GM21786 (cell line): ENCODE measurements around the gene PDIA6.
"Not testable (repeated sequence)": the region's sequence is repeated elsewhere in the genome, so short reads cannot be mapped to it uniquely, and the experiment has no call there.

Source experiments
- ATAC-seq: cut with Tn5 transposase; IDR thresholded peaks from one replicate; pipeline ENCODE4 v1.9.1; 2021; ENCODE audit not compliant: unreplicated experiment

PDIA6 gene

GRCh38 chr2:10783421-10783820 is 29.2 kb downstream of the PDIA6 start:
- no peak for ATAC-seq

DNA sequence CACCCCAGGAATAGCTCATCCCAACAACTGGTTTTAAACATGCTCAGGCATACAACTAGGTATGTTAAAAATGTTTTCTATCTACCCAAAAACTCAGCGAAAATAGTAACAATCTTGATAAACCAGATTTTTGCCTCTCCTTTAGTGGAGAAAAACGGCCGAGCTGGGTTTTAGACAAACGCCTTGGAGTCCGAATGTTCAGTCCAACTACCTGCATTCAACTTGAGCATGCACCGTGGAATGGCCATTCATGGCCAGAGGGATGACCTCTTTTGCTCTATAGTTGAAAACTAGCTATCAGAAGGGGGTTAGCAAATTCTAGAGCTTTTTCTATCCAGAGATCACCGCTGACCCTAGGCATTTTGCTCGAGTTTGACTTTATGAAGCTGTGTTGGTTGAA is 30.8 kb downstream of the PDIA6 start:
- no peak for ATAC-seq

GRCh38 chr2:10780821-10781220 is 31.8 kb downstream of the PDIA6 start:
- not testable (repeated sequence) for ATAC-seq

DNA sequence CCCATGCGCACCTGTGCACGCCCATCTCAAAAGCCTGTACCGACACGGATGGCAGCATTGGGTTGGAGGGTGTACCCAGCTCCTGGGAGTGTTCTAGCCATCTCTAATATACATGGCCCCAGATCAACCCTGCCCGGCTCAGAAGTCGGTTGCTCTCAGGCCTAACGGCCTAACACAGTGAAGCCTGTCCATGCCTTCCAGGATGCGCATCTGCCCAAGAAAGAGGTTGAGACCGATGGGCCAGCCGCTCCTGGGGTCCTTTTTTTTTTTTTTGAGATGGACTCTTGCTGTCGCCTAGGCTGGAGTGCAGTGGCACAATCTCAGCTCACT is 32.1 kb downstream of the PDIA6 start:
- no peak for ATAC-seq

GRCh38 chr2:10779776-10780490 is 32.7 kb downstream of the PDIA6 start:
- ATAC-seq, result no peak

GRCh38 chr2:10778724-10779115 is 33.9 kb downstream of the PDIA6 start:
- ATAC-seq, result no peak

DNA sequence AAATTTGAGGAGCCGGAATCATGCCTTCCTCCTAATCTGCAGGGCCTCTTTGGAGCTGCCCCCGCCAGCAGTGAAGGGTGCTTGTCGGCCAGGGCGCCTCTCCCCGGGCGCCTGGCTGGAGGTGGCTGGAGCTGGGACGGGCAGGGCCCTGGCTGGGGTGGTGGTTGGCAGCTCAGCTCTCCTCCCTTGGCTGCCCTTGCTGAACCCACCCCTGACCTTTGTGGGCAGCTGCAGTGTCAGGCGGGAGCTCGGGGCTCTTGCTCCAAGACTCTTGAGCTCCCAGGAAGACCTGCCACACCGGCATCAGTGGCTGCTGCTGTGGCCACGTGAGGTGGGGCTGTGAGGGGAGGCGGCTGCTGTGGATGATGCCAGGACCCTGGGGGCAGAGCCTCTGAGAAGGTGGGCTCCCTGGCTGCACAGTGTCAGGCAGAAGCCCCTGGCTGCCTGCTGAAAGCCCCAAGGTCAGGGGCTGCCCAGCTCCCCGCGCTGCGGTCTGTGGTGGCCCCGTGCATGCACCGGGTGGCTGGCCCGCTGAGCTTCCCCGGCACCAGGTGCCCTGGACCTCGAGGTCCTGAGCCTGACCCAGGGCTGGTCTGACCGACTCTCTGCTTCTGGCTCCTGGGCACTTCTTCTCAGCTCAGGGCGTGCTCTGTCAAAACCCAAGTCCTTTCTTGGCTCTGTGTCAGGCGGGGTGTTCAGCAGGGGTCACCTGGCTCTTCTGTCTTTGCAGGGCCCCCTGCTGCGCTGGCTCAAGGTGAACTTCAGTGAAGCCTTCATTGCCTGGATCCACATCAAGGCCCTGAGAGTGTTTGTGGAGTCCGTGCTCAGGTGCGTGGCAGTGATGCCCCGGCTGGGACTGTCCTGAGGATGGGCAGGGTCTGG is 34.5 kb downstream of the PDIA6 start:
- no peak for ATAC-seq

- ATAC-seq, result no peak
These were observed 35.3 kb downstream of the PDIA6 start for GRCh38 chr2:10777111-10777841.

- ATAC-seq, result no peak
These were observed 36.2 kb downstream of the PDIA6 start for GRCh38 chr2:10776231-10776977.

- ATAC-seq, result no peak
These were observed 36.8 kb downstream of the PDIA6 start for GRCh38 chr2:10775831-10776230.

DNA sequence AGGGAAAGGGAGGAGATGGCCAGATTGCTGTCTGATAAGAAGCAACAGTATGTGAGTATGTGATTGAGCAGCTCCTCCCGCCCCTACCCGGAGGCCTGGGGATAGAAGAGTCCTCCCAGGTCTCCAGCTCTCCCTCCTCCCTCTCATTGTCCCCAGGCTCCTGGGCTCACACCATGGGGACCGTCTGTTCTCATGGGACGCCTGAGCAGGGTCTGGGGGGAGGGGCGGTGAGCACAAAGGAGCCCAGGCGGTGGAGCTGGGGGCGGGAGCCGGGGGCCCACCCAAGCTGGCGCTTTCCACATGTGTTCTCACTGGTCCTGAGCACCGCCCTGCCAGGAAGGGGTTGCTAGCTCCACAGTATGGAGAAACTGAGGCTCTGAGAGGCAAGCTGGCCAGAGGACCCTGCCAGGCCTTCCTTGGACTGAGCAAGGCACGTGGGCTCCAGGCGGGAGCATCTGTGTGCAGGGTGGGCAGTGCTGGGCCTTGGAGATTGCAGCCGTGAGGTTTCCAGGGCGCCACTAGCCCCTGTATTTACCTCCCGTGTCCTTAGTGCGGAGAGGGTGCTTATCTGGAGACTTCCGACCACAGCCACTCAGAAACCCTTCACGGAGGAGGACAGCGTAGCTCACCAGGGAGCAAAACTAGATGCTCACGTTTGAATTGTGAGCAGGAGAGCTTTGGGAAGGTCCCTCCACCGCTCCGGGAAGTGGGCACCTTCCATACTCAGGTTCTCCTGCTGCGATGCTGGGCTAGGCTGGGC is 37.4 kb downstream of the PDIA6 start:
- ATAC-seq, result no peak

DNA sequence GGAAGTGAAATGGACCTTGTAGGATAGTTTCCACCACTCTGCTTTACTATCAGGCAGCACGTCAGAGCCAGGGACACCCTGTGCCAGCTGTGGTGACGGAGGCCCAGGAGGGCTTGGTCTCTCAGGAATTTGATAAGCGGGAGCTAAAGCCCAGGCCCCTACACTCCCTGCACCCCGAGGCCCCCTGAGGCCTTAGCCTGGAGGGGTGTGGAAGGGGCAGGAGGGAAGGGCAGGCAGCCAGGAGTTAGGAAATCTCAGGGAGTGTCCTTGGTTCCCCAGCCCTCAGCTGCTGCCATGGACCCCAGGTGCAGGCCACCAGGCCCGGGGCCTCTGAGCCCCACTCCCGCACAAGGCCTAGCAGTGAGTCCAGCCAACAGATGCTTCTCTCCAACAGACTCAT is 38.2 kb downstream of the PDIA6 start:
- no peak for ATAC-seq

- no peak for ATAC-seq
These were observed 38.7 kb downstream of the PDIA6 start for GRCh38 chr2:10773821-10774341.

GRCh38 chr2:10772868-10773215 is 39.7 kb downstream of the PDIA6 start:
- no peak for ATAC-seq

DNA sequence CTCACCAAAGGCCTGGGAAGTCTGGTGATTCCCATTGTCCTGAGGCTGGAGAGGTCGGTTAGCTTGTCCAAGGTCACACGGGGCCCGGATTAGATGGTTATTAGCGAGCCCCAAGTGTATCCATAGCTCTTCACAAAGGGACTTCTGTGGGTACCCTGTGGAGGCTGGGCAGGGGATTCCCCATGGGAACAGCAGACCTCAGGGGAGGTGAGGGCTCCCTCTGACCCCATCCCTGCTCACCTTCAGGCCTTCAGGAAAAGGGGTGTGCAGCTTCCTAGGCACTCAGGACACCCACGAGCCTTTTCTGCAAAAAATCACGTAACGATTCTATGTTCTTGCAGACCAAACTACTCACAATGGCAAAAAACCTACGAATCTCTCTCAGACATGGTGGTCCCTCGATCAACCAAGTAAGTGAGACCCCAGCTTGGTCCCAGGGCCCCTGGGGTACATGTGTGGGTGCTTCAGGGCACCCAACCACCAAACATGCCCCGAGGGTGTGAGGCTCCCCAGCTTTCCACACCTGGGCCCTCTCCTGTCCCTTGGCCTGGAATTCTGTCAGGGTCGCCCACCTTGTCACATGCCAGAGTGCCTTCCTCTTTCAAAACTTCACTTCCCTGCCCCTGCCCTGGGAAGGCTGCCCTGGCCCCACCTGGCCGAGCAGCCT is 40.3 kb downstream of the PDIA6 start:
- ATAC-seq, result no peak

GRCh38 chr2:10771786-10772185 is 40.8 kb downstream of the PDIA6 start:
- ATAC-seq, result no peak

DNA sequence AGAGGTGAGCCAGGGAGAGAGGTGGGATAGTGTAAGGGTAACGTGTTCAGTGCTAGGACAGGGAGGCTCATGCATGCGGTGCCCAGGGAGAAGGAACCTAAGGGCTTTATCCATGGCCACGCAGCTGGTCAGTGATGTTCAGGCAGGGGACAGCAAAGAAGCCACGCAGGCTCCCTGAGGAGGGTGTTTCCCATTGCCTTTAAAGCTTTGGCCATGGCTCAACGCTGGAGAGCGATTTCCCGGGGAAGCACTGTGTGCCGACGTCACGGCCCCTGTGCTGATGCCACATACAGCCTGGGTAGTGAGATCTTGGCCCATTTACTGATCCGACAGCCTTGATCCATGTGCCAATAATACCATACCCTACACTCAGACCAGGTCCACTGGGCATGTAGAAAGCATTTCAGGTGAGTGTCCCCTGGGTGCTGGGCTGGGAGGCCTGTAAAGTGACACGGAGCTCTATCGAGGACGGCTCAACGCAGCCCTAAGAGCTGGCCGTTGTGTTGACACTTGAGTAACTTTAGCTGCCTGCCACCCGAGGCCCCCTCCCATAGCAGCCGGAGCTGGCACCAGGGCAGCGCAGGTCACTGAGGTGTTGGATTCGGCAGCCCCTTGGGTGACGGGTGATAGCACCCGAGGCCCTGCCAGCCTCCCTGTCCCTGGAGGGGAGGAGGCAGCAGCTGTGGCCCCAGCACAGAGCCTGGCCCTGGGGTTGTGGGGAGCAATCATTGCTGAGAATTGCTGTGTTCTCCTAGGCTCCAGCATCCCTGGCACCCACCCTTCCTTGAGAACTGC is 41.4 kb downstream of the PDIA6 start:
- no peak for ATAC-seq

GRCh38 chr2:10768063-10768507 is 44.5 kb downstream of the PDIA6 start:
- ATAC-seq, result no peak

DNA sequence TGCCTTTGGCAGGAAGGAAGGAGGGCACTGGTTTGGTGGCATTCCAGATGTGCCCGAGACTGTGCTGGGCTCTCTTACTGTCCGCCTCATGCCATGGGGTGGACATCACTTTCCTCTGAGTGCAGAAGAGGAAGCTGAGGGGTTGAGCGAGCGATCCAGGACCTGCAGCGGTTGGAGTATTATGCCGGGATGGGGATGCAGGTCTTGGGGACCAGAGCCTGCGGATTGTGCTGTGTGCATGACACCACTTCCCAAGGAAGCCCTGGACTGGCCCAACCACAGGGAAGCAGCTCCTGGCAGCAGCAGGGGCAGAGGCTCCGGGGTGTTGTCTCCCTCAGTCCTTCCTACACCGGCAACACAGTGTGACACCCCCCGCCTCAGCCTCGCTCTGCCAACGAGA is 46.7 kb downstream of the PDIA6 start:
- no peak for ATAC-seq
